Lung (tissue), 12 donors: ENCODE data around the gene COL9A3. TPM values are rescaled to one million over a fixed set of nuclear protein-coding genes. Genes with fewer than 3 reads are reported as not detected.

Experiments
- ATAC-seq: fragments of 200-7000 bp; cut with Tn5 transposase; one replicate; pipeline ENCODE4 v1.9.1; 2020; ENCODE audit warnings: moderate number of reproducible peaks; ENCODE audit not compliant: insufficient read depth, low FRiP score
- DNase-seq, 3 donors: peaks; one replicate each; pipeline ENCODE4 v3.0.0-alpha.2; 2013 to 2017
- H3K27ac ChIP-seq, 2 donors: one replicate each; pipeline ENCODE4 v1.5.1; 2013; ENCODE audit warnings: mild to moderate bottlenecking in 2 of 2, moderate library complexity in 2 of 2, control low read depth in 1 of 2, inconsistent platforms in 1 of 2, low read depth in 1 of 2, low read length in 1 of 2
- H3K27me3 ChIP-seq, 3 donors: one replicate each; pipeline ENCODE4 v1.5.1; 2013; ENCODE audit warnings: low read length in 2 of 3; ENCODE audit not compliant: control insufficient read depth in 3 of 3, insufficient read depth in 3 of 3
- H3K36me3 ChIP-seq, 4 donors: one replicate each; pipeline ENCODE4 v1.5.1; 2013; ENCODE audit warnings: low read length in 4 of 4, mild to moderate bottlenecking in 1 of 4, moderate library complexity in 1 of 4; ENCODE audit not compliant: control insufficient read depth in 4 of 4, insufficient read depth in 4 of 4
- H3K4me1 ChIP-seq, 5 donors: one replicate each; pipeline ENCODE4 v1.5.1; 2013; ENCODE audit warnings: low read length in 5 of 5, mild to moderate bottlenecking in 2 of 5, moderate library complexity in 1 of 5; ENCODE audit not compliant: control insufficient read depth in 5 of 5, insufficient read depth in 5 of 5
- H3K4me3 ChIP-seq: one replicate; pipeline ENCODE4 v1.5.1; 2013; ENCODE audit warnings: mild to moderate bottlenecking, control low read depth, moderate library complexity
- H3K9ac ChIP-seq, 2 donors: one replicate each; pipeline ENCODE4 v1.5.1; 2013; ENCODE audit warnings: low read length in 2 of 2, control low read depth in 1 of 2; ENCODE audit not compliant: insufficient read depth in 1 of 2
- H3K9me3 ChIP-seq, 4 donors: one replicate each; pipeline ENCODE4 v1.5.1; 2013; ENCODE audit warnings: low read length in 3 of 4, mild to moderate bottlenecking in 1 of 4, moderate library complexity in 1 of 4; ENCODE audit not compliant: control insufficient read depth in 4 of 4, insufficient read depth in 3 of 4
- WGBS, 2 donors: extraction: QIAGEN DNeasy Blood & Tissue Kit; methylation state at CpG; one replicate each; pipeline ENCODE4 v1.1.7; 2013; 5-methylcytosine and 5-hydroxymethylcytosine counted together
- polyA plus RNA-seq, 2 donors: library from polyadenylated mRNA; stranded (reverse); fragments of 200-250 nt; gene quantifications; one replicate each; pipeline ENCODE4 v1.2.1, GENCODE V29; 2013
- total RNA-seq, 2 donors: library from RNA; depleted of rRNA in 1 of 2; stranded (reverse); fragments of >200 nt in 1 of 2; gene quantifications; one replicate each; pipeline ENCODE4 v1.2.1, GENCODE V29; 2014 to 2021
- TF ChIP-seq, protein P1 (sequence below): IDR thresholded peaks from 2 replicates; pipeline ENCODE4 v1.5.1; 2012; ENCODE audit warnings: mild to moderate bottlenecking; ENCODE audit errors: control extremely low read depth, extremely low read depth
- donor health status: control.
- donor health status: control.
- donor health status: Bipolar disorder and iron deficiency.
- donor health status: healthy.
- donor health status: DM: yes; HTN: yes; CAD: no.

COL9A3 gene
- total and polyA plus RNA-seq, 4 donors = 0.55 to 26.1 (median 4.0) TPM

DNA sequence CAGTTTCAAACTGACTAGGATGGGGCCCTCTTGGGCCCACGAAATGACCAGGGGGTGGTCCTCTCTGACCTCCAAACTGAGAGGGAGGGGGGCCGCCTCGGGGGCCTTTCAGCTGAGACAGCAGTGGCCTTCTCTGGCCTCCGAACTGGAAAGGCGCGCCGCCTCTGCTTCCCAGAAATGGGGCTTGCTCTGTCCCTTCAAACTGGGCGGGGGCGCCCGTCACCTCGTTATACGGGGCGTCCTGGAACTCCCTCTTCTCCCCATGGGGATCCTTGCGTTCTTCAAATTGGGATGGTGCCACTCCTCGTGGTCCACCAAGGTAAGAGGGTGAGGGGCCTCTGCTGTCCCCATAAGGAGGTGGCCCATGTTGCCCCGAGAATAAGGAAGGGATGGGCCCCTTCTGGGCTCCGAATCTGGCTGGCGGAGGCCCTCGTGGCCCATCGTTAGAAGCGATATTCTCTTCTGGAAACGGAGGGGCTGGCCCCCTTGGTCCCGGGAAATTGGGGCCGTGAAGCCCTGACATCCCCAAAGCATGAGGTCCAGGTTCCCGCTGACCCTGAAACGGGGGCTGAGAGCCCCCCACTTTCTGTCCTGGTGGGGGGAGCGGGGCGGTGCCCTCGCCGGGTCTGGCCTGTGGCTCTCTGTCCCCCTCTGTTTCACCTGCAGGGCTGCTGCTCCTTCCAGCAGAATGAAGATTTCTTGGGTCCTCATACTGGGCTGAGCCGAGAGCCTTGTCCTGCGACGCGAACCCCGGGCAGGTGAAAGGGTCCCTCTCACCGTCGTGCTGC, 63.5 kb downstream of the COL9A3 start:
- Histone ChIP-seq H3K9ac (no peak overlapping the region), H3K4me3 (no peak overlapping the region), H3K4me1 (peaks cover 0 to 30% (median 12%) of the 10 kb centered on the region in 5 donors), H3K9me3 (no peaks in the 10 kb centered on the region), H3K27ac (no peak overlapping the region), H3K27me3 (peaks cover 0 to 13% (median 0%) of the 10 kb centered on the region in 3 donors), H3K36me3 (peaks cover 0 to 20% (median 1%) of the 10 kb centered on the region in 4 donors)
- ATAC-seq = no peak
- WGBS, 2 donors = 95 to 96% methylated on average over 37 of the region's 37 CpGs
- TF ChIP-seq, protein P1, sequence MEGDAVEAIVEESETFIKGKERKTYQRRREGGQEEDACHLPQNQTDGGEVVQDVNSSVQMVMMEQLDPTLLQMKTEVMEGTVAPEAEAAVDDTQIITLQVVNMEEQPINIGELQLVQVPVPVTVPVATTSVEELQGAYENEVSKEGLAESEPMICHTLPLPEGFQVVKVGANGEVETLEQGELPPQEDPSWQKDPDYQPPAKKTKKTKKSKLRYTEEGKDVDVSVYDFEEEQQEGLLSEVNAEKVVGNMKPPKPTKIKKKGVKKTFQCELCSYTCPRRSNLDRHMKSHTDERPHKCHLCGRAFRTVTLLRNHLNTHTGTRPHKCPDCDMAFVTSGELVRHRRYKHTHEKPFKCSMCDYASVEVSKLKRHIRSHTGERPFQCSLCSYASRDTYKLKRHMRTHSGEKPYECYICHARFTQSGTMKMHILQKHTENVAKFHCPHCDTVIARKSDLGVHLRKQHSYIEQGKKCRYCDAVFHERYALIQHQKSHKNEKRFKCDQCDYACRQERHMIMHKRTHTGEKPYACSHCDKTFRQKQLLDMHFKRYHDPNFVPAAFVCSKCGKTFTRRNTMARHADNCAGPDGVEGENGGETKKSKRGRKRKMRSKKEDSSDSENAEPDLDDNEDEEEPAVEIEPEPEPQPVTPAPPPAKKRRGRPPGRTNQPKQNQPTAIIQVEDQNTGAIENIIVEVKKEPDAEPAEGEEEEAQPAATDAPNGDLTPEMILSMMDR = no peak
- DNase-seq = no peak

DNA sequence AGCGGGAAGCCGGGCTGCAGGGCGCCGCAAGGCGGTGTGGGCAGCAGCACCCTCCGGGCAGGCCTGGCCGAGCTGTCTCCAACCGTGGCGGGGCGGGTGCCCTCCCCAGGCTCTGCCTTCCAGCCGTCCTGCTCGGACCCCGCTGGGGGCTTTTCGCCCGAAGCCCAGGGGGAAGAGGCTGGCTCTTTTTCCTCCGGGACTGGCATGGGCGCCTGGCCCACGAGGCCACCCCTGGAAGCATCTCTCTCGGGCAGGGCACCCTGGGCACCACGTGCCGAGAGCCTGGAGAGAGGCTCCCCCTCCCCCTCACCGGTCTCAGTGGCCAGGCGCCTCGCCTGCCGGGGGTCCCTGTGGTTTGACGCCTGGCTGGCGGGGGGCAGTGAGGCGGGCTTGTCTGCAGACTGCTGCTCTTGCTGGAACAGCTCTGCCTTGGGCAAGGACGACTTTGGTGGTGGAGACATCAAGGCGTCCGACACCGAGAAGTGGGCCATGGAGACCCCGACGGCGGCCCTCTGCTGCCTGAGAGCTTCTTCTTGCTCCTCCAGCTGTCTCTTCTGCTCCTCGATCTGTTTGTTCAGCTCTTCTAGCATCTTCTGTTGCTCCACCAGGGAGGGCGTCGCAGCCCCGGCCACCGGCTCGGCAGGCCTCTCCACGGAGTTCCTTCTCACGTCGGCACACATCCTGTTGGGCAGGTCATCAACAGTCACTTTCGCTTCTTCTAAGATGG, 64.2 kb downstream of the COL9A3 start:
- 92 to 93% methylated on average over 44 to 45 of the region's 45 CpGs for WGBS, 2 donors
- no peak for DNase-seq

DNA sequence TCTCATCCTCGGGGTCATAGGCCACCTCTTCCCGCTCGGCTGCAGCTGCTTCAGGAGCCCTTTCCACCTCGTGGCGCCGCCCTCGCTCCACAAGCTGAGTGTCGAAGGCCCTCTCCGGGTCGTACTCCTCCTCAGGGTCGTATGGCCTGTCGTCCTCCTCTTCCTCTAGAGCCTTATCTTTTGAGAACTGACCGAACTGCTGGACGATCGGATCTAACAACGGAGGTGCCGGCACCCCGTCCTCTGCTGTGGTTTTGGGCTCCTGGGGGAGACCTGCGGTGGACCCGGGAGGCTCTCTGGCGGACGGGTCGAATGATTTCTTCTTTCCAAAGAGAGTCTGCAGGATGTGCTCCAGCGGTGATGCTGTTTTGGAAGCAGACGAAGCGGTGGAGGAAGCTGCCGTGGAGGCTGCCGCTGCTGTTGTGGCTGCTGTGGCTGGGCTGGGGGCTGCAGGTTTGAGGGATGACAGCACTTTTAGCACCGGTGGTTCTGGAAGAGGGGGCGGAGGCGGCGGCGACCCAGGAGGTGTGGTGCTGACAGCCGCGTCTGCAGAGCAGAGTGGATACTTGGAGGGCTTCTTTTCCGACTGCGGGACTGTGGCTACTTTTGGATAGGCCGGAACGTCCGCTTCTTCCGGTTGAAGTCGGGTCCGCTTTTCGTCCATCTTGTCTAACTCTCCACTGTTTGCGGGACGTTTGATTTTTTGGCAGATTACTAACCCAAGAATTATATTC, 65.0 kb downstream of the COL9A3 start:
- no peaks in the 10 kb centered on the region for H3K9me3 ChIP-seq
- H3K9ac ChIP-seq = no peak overlapping the region
- no peak for ATAC-seq
- TF ChIP-seq, protein P1 = no peak
- no peak overlapping the region for H3K4me3 ChIP-seq
- peaks cover 0 to 16% (median 5%) of the 10 kb centered on the region in 5 donors for H3K4me1 ChIP-seq
- WGBS, 2 donors = 93 to 95% methylated on average over 46 of the region's 46 CpGs
- no peak for DNase-seq
- no peak overlapping the region for H3K27ac ChIP-seq
- H3K27me3 ChIP-seq = peaks cover 0 to 13% (median 0%) of the 10 kb centered on the region in 3 donors
- peaks cover 0 to 27% (median 4%) of the 10 kb centered on the region in 4 donors for H3K36me3 ChIP-seq

More for the DNA sequence above, 64.2 kb downstream of the COL9A3 start:
- H3K27ac ChIP-seq = no peak overlapping the region
- H3K9me3 ChIP-seq = no peaks in the 10 kb centered on the region
- H3K4me3 ChIP-seq = no peak overlapping the region
- H3K9ac ChIP-seq = no peak overlapping the region
- TF ChIP-seq, protein P1 = no peak
- peaks cover 0 to 23% (median 4%) of the 10 kb centered on the region in 4 donors for H3K36me3 ChIP-seq
- peaks cover 0 to 13% (median 0%) of the 10 kb centered on the region in 3 donors for H3K27me3 ChIP-seq
- peaks cover 0 to 23% (median 7%) of the 10 kb centered on the region in 5 donors for H3K4me1 ChIP-seq
- ATAC-seq = no peak
